ENCODE data around the gene SYNCRIP. TPM values are rescaled to one million over a fixed set of nuclear protein-coding genes. Genes with fewer than 3 reads are reported as not detected.
"Not testable (repeated sequence)": the region's sequence is repeated elsewhere in the genome, so short reads cannot be mapped to it uniquely, and the experiment has no call there.

Gene SYNCRIP
- total RNA-seq, 4 donors from 2014 or later, result 74.4 to 88.1 (median 80.7) TPM

- H3K27me3 ChIP-seq, result no peaks in the 10 kb centered on the region
- H3K27ac ChIP-seq (replicated peaks in 1 of 4), result no peak overlapping the region
- no peak for TF ChIP-seq POLR2A (IDR thresholded peaks at IDR 0.05; ENCODE audit: low read depth)
- TF ChIP-seq EP300 (IDR thresholded peaks at IDR 0.05), result no peak
- no peak for TF ChIP-seq CTCF (IDR thresholded peaks at IDR 0.05)
- TF ChIP-seq POLR2AphosphoS5 (IDR thresholded peaks at IDR 0.05), result no peak
- no peak overlapping the region for H3K4me3 ChIP-seq
- H3K36me3 ChIP-seq, result no peaks in the 10 kb centered on the region
- DNase-seq (ENCODE audit: extremely low spot score), result no peak
- H3K9me3 ChIP-seq, result no peaks in the 10 kb centered on the region
- intact Hi-C loops (cut with DNase I), result no loop called here
- 86% methylated on average over 2 of the region's 2 CpGs for WGBS
- H3K4me1 ChIP-seq, result peaks cover 0 to 6% (median 2%) of the 10 kb centered on the region in 4 donors
These were observed 42.1 kb upstream of the SYNCRIP start for GRCh38 chr6:85684809-85685171.

DNA sequence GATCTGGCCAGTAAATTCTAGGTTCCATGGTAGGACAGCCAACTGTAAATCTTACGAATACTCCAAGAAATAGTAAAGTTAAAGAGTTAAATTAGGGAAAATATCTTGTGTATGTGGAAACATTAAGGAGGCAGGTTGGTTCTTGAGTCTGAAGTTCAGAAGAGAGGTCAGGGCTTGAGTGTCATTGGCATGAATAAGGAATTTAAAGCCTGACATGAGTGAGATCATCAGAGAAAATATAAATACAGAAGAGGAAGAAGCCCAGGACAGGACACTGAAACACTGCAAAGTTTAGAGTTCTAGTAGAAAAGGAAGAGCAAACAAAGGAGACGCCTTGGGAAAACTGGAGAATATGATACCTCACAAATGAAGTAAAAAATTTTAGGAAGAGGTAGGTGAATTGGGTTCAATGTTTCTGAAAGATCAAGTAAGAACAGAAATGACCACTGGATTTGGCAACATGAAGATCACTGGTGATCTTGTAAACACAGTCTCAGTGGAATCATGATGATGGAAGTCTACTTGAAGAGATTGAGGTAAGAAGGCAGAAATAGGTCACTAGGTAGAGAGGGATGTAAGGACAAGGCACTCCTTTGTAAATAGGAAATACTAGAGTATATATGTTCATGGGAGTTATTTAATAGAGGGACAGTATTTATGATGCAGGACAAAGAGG lies 41.6 kb upstream of the SYNCRIP start:
- Histone ChIP-seq H3K36me3 (no peaks in the 10 kb centered on the region), H3K4me3 (no peak overlapping the region), H3K27ac (replicated peaks in 1 of 4) (no peak overlapping the region), H3K9me3 (no peaks in the 10 kb centered on the region), H3K27me3 (no peaks in the 10 kb centered on the region), H3K4me1 (peaks cover 5 to 11% (median 7%) of the 10 kb centered on the region in 4 donors)
- DNase-seq (ENCODE audit: extremely low spot score), result no peak
- TF ChIP-seq POLR2AphosphoS5 (IDR thresholded peaks at IDR 0.05) (no peak), POLR2A (IDR thresholded peaks at IDR 0.05; ENCODE audit: low read depth) (no peak), EP300 (IDR thresholded peaks at IDR 0.05) (no peak), CTCF (IDR thresholded peaks at IDR 0.05) (no peak)
- intact Hi-C loops (cut with DNase I), result no loop called here
- WGBS, result 68% methylated on average over 2 of the region's 2 CpGs

GRCh38 chr6:85681899-85682298 lies 39.2 kb upstream of the SYNCRIP start:
- H3K36me3 ChIP-seq; H3K4me3 ChIP-seq; intact Hi-C loops (cut with DNase I); H3K27ac ChIP-seq (replicated peaks in 1 of 4); DNase-seq (ENCODE audit: extremely low spot score); H3K9me3 ChIP-seq; H3K27me3 ChIP-seq: not testable (repeated sequence)
- WGBS, result 100% methylated on average over 4 of the region's 4 CpGs
- peaks cover 7 to 15% (median 11%) of the 10 kb centered on the region in 4 donors for H3K4me1 ChIP-seq

- Histone ChIP-seq H3K27ac (replicated peaks in 1 of 4) (no peak overlapping the region), H3K27me3 (no peaks in the 10 kb centered on the region), H3K4me1 (peaks cover 14 to 27% (median 22%) of the 10 kb centered on the region in 4 donors), H3K36me3 (no peaks in the 10 kb centered on the region), H3K4me3 (no peak overlapping the region), H3K9me3 (no peaks in the 10 kb centered on the region)
- no peak for TF ChIP-seq POLR2AphosphoS5 (IDR thresholded peaks at IDR 0.05)
- no peak for TF ChIP-seq POLR2A (IDR thresholded peaks at IDR 0.05; ENCODE audit: low read depth)
- no peak for TF ChIP-seq EP300 (IDR thresholded peaks at IDR 0.05)
- no peak for TF ChIP-seq CTCF (IDR thresholded peaks at IDR 0.05)
- 81% methylated on average over 7 of the region's 7 CpGs for WGBS
- no peak for DNase-seq (ENCODE audit: extremely low spot score)
- intact Hi-C loops (cut with DNase I), result no loop called here
These were observed 37.7 kb upstream of the SYNCRIP start for GRCh38 chr6:85680388-85680787.

DNA sequence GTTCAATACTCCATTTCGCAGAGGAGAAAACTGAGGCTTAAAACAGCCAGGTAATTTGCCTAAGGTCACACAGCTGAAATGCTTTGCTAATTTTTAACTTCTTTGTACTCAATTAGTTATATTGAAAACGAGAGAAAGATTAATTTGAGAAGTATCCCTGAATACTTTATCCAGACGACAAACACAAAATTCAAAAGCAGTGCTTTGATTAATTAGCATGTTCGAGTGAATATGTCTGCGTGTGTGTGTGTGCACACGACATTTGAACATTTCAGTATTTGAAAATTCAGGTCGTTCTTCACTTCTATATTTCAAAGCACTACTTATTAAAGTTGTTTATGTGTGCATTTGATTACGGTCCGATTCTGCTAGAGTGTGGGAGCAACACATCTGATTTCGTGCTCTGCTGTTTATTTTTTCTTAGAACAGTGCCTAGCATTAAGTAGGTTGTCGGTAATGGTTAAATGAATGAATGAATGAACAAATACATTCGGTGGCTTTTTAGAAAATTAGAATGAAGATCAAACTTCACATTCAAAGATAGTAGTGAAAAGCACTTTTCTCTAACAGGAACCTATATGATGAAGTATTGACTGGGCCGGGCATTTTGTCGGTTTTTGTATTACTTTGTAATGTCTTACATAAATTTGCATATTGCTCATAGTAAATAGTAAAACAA lies 36.9 kb upstream of the SYNCRIP start:
- H3K27me3 ChIP-seq, result no peaks in the 10 kb centered on the region
- DNase-seq (ENCODE audit: extremely low spot score), result no peak
- peaks cover 21 to 35% (median 30%) of the 10 kb centered on the region in 4 donors for H3K4me1 ChIP-seq
- peak overlapping the region; percentile 86 to 92 (median 90) for H3K27ac ChIP-seq (replicated peaks in 1 of 4)
- no peaks in the 10 kb centered on the region for H3K9me3 ChIP-seq
- TF ChIP-seq EP300 (IDR thresholded peaks at IDR 0.05), result no peak
- no peak for TF ChIP-seq CTCF (IDR thresholded peaks at IDR 0.05)
- TF ChIP-seq POLR2A (IDR thresholded peaks at IDR 0.05; ENCODE audit: low read depth), result no peak
- peak overlapping the region; percentile 75 to 85 (median 78) for H3K4me3 ChIP-seq
- WGBS, result 21% methylated on average over 14 of the region's 14 CpGs
- intact Hi-C loops (cut with DNase I), result loop anchor here (2.0 kb wide), 1 partner anchor 87 kb away; the partner anchor contains the start of gene SNX14
- peaks cover 0 to 5% (median under 1%) of the 10 kb centered on the region in 4 donors for H3K36me3 ChIP-seq
